CD4-positive, alpha-beta T cell treated with Interferon alpha-2 for 1 hour (primary cell): ENCODE data around the gene COL27A1.

ENCODE experiments used
- DNase-seq, 2 donors: peaks; one replicate each; pipeline ENCODE4 v3.0.0-alpha.2; 2020 to 2022

COL27A1 gene

GRCh38 chr9:114249424-114250234 lies 94.3 kb downstream of the COL27A1 start:
- no peak for DNase-seq

- DNase-seq, result no peak
Measured at GRCh38 chr9:114250235-114250568, 94.9 kb downstream of the COL27A1 start.

- DNase-seq, result no peak
Measured at GRCh38 chr9:114250648-114251047, 95.3 kb downstream of the COL27A1 start.

- DNase-seq, result no peak
Measured at GRCh38 chr9:114252394-114252793, 97.1 kb downstream of the COL27A1 start.

- DNase-seq, result no peak
Measured at GRCh38 chr9:114256827-114257328, 101.5 kb downstream of the COL27A1 start.

- DNase-seq, result no peak
Measured at GRCh38 chr9:114258218-114258617, 102.9 kb downstream of the COL27A1 start.

GRCh38 chr9:114258866-114259797 lies 103.8 kb downstream of the COL27A1 start:
- DNase-seq, result no peak

GRCh38 chr9:114259798-114260523 lies 104.6 kb downstream of the COL27A1 start:
- no peak for DNase-seq

- no peak for DNase-seq
Measured at GRCh38 chr9:114261026-114261425, 105.7 kb downstream of the COL27A1 start.

- no peak for DNase-seq
Measured at GRCh38 chr9:114261987-114262386, 106.7 kb downstream of the COL27A1 start.

GRCh38 chr9:114263853-114264510 lies 108.6 kb downstream of the COL27A1 start:
- no peak for DNase-seq

GRCh38 chr9:114264806-114265550 lies 109.6 kb downstream of the COL27A1 start:
- DNase-seq, result no peak

GRCh38 chr9:114266969-114267368 lies 111.6 kb downstream of the COL27A1 start:
- no peak for DNase-seq

GRCh38 chr9:114269023-114269422 lies 113.7 kb downstream of the COL27A1 start:
- no peak for DNase-seq

GRCh38 chr9:114270120-114270975 lies 115.0 kb downstream of the COL27A1 start:
- no peak for DNase-seq

- no peak for DNase-seq
Measured at GRCh38 chr9:114271556-114272510, 116.5 kb downstream of the COL27A1 start.

GRCh38 chr9:114272739-114273431 lies 117.5 kb downstream of the COL27A1 start:
- no peak for DNase-seq

GRCh38 chr9:114273461-114273881 lies 118.1 kb downstream of the COL27A1 start:
- DNase-seq, result no peak

GRCh38 chr9:114274217-114274616 lies 118.9 kb downstream of the COL27A1 start:
- no peak for DNase-seq
